NCI-H2196 treated with DMSO at 0.1 percent for 48 hours (cell line): ENCODE results near the gene EDN2.
A peak's percentile ranks its signal among the peaks of the same experiment; 100 is the strongest.

Source experiments
- DNase-seq: peaks from one replicate; lab custom pipeline; 2025; ENCODE audit not compliant: unreplicated experiment; lab: John Stamatoyannopoulos, UW

The EDN2 gene

GRCh38 chr1:41518471-41518870 is 34.0 kb upstream of the EDN2 start:
- no peak for DNase-seq

- DNase-seq, result no peak
Observed at GRCh38 chr1:41517062-41517438, 32.6 kb upstream of the EDN2 start.

DNA sequence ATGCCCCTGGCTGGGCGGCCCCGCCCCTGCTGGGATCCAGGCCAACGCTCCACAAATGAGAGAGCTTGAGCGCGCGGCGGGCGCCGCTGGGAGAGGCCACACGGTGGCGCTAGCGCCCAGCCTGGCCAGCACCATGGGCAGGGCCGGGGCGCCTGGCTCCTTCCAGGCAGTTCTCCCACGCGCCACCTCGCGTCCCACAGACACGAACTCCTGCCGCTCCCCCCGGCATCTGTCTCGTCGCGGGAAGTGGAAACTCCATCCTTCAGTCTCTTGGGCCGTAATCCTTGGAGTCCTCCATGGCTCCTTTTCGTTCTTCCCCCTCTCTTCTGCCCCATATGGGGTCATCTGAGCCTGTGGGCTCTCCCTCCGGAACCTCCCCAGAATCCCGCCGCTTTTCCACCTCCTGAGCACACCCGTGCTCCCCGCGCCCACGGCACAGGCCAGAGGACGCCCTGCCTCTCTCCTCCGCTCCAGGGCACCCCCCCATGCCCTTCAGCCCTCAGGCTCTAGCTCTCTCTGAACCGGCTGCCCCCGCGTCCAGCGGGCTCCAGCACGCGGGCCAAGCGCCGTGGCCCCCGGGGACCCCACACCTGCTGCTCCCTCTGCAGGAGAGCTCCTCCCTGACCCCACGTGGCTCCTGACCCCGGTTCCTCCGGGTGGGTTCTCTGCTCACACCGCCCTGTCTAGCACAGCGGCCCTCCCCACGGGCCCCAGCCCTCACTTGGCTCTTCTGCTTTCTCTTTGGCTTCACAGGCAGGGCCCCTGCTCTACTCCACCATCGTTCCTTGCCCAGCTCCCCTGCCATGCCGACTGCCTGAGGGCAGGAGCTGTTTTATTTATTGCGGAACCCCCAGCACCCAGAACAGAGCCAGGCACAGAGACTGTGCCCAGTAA is 31.9 kb upstream of the EDN2 start:
- peak; percentile 70 for DNase-seq

DNA sequence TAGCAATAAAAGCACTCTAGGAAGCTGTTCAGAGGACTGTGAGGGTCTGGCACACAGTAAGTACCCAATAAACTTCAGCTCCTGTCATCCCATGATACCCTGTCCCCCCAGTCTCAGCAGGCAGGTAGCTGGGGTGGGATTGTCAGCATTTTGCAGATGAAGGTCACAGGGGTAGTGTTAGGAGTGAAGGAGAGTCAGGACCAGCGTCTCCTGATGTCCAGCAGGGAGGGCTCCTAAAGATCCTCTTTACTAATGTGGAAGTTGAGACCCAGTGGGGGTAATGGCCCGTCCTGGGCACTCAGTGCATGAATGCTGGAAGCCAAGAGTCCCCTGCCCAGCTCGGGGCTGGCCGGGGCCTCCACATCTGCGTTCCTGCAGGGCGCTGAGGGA is 31.3 kb upstream of the EDN2 start:
- DNase-seq, result no peak

DNA sequence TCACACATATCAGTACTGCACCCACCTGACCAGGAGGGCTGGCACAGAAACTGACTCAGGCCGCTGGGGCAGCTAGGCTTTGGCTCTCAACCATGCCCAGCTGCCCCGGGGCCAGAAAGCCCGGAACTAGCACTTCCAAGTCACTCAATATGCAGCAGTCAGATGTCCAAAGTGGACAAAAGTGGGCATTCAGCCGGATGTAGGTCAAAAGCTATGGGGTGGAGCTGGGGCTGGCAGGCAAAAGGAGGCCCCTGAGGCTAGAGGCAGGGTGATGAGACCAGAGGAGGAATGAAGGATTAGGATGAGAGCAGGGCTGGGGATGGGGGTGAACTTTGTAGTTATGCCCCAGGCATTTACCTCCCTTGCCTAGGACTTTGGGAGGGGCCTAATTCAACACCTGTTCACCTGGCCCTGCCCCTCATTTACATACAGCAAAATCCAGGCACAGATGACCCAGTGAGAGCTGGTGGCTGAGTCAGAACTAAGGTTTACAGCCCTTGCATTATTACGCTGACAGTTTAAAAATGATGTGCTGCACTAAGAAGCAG is 30.7 kb upstream of the EDN2 start:
- DNase-seq, result peak; percentile 40

- DNase-seq, result no peak
Observed at GRCh38 chr1:41514381-41514780, 29.9 kb upstream of the EDN2 start.

DNA sequence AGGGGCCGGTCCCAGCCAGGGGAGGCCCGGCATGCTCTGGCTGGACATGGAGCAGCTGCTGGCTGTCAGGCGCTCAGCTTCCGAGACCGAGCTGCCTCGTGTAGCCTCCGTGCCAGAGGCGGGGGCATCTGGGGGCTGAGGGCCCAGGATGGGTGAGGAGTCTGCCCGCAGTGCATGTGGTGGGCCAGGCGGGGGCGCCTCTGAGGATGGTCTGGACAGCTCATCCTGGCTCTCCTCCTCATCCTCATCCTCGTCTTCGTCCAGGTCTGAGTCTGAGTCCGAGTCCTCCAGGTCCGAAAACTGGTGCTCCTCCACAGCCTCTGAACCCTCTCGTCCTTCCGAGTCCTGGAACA is 28.9 kb upstream of the EDN2 start:
- DNase-seq, result no peak

DNA sequence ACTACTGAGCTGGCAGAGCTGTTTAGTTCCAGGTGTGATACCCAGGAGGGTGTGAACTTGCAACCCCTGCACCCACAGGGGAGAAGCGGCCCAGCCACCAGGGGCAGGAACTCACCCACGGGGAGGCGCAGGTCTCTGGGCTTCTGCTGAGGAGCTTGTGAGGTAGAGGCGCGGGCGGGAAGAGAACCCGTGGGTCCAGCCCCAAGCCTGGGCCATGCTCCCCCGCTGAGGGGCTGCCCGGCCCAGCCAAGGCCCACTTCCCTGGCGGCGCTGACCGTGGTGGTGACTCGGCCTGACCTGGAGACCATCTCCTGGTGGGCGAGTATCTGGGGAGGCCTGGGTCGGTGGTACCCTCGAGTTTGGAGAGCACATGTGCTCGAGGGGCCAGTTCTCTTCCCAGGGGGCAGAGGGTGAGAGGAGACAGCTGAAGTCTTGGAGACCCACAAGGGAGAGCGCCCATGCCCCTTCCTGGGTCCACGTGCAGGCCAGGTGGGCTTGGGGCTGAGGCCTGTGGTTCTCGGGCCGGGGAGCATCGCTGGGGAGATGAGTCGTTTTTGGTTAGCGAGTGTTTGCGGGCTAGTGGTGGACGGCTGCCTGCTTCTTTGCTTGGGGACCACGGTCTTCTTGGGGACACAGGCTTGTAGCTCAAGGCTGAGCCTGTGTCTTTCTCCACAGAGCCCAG is 28.4 kb upstream of the EDN2 start:
- no peak for DNase-seq

DNA sequence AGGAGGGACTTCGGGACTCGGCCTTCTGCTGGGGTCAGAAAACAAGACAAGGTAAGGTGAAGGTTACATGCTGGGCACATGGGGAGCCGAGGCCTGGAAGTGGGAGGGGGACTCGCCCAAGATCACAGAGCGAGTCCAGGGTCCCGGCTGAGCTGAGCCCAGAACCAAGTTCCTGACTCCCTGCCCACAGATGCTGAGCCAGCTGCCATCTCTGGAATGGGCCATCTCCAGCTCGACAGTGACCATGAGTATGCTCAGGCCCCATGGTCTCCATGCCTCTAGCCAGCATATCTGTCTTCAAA is 26.7 kb upstream of the EDN2 start:
- DNase-seq, result no peak

DNA sequence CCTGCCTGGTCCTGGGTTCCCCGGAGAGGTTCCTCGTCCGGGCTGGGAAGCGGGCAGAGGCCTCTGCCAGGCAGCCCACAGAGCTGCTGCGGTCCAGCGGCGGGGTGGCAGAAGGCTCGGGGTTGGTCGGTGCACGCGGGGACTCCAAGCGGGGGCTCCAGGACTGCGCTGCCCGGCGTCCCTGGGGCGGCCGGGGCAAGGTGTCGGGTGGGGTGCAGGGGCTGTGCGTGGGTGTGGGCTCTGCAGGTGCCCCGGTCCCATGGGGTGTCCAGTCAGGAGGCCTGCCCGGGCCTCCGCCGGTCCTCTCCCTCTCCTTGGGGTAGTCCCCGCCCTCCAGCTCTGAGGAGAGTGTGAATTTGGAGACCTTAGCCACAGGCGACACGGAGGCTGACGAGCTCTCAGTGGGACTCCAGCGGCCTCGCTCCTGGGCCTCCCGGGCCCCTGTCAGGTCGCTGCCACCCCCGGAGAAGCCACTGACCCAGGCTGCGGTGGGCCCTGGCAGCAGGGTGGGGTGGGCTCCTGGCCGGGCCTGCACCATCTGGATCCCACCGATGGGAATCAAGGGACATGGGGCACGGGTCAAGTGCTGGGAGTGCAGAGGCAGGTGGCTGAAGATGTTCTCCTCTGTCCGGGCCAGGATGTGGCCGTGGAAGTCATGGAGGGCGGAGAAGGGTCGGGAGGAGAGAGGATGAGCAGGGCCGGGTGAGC is 26.2 kb upstream of the EDN2 start:
- no peak for DNase-seq

DNA sequence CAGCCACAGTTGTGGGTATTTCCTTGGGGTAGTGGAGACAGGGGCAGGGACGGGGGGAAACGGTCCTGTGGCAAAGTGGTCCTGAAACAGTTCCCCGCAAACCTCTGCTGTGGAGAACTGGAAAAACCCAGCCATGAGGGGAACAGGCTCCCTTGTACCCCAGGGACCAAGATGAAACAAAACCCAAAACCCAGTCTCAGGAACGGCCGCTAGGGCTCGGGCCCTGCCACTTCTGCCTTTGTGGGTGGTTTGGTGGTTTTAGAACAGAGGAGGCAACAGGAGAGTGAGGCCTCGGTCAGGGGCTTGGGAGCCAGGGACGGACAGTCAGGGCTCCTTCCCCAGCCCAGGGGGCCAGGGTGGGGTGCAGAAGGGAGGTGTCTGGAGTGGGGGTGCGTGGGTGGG is 24.8 kb upstream of the EDN2 start:
- no peak for DNase-seq

- DNase-seq, result no peak
Observed at GRCh38 chr1:41508290-41508689, 23.8 kb upstream of the EDN2 start.

DNA sequence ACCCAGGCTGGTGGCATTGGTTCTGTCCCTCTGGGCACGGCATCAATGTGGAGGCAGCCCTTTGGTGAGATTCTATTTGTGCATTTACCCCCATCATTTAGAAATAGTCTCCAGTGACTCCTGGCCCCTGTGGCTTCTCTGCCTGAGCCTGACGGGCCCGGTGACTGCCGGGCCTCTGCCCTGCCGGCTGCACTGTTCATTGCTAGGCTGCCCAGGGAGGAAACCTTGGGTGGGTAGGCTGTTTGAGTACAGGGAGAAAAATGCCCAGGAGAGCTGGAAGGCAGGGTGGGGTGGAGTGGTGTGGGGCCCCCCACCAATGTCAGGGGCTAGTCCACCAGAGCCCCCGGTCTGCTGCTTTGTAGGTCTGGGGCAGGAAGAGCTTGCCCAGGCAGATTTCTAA is 23.4 kb upstream of the EDN2 start:
- no peak for DNase-seq

DNA sequence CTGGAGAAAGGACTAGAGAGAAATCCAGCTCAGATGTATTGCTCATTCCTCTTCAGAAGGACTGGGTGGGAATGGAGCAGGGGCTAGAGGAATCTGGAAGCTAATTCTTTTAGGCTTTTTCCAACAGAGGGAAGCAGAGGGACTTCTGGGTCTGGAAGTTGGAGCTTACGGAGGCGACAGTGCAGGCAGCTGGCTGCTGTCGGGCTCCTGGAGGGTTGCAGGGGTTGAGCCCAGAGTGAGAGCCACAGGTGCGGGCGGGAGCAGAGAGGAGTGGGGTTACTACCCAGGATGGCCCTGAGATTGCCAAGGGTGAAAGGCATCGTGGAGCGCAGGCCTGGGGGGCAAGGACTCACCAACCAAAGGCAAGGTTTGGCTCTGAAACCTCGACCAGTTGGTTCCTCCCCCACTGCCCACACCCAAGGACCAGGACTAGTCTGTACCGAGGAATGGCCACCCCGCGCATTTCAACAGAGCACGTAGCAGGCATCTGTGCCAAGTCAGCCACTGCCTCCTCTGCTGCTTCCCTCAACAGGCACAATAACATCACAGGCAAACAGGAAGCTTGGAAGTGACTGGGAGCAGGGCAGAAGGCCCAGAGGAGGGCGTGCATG is 22.7 kb upstream of the EDN2 start:
- DNase-seq, result no peak

- peak; percentile 88 for DNase-seq
Observed at GRCh38 chr1:41504114-41505035, 19.9 kb upstream of the EDN2 start.

DNA sequence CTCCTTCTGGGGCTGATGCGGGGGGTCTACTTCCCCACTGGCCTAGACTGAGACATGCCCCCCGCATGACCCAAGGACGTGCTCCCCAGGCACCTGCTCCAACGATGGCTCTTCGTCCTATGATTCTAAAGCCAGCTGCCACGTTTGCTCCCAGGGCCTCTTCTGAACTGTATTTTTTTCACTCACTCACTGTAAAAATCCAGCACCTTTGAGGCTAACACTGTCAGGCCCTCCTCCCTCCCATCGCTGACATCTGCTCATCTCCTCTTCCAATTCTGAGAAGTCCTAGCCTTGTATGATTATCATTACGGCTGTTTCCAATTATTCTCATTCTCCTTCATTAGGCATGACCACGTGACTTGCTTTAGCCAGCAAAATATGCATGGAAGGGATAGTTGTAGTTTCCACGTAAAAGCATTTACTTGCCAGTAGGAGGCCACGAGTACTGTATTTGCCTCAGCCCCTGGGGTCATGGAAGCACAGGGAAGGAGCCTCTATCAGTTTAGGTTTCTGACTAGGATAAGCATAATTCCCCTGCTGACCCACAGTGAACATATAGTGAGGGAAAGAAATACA is 19.1 kb upstream of the EDN2 start:
- no peak for DNase-seq

DNA sequence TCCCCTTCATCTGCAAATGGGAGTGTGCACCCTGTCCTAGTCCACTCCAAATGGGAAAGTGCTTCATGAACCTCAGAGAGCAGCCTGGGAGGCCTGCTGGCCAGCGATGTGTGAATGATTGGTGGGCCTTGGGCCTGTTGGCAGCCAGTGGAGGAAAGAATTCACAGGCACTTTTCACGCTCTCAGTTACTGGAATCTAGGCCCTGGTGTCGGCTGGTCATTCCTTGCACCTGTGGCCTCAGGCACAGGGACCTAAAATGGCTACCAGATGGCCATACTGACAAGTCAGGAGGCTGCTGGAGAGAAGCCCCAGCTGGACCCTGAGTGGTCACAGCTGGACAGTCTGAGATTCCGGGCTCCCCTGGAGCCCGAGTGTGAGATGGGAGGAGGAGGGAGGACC is 18.4 kb upstream of the EDN2 start:
- no peak for DNase-seq

GRCh38 chr1:41501581-41501980 is 17.1 kb upstream of the EDN2 start:
- peak; percentile 85 for DNase-seq

- no peak for DNase-seq
Observed at GRCh38 chr1:41500781-41501518, 16.5 kb upstream of the EDN2 start.
